VCaP (cell line): ENCODE results near the gene CAPN5.

Experiments
- H3K27ac ChIP-seq: fragments of 450-650 bp; 2 replicates; pipeline ENCODE4 v1.5.1; 2017
- TF ChIP-seq, protein P1 (sequence below): fragments of 450-650 bp; conservative IDR thresholded peaks from 2 replicates; pipeline ENCODE4 v1.5.1; 2017; ENCODE audit warnings: mild to moderate bottlenecking, moderate library complexity

The CAPN5 gene

DNA sequence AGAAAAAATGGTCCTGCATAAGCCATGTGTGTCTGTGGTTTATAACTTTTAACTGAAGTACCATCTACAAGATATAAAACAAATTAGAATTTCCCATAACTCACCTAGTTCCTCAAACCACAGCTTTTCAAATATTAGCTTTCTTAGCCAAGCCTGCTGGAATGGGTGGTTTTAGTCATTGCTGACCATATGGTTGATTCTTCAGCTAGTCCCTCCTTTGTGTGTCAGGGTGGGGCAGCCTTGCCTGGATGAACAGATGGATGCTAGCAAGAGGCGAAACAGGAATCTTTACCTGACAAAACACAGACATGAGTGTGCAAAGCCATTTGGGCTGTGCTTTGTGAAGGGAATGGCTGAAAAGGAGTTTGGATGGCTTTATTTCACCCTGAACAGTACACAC lies 39.5 kb upstream of the CAPN5 start:
- H3K27ac ChIP-seq: no peak overlapping the region
- TF ChIP-seq, protein P1, sequence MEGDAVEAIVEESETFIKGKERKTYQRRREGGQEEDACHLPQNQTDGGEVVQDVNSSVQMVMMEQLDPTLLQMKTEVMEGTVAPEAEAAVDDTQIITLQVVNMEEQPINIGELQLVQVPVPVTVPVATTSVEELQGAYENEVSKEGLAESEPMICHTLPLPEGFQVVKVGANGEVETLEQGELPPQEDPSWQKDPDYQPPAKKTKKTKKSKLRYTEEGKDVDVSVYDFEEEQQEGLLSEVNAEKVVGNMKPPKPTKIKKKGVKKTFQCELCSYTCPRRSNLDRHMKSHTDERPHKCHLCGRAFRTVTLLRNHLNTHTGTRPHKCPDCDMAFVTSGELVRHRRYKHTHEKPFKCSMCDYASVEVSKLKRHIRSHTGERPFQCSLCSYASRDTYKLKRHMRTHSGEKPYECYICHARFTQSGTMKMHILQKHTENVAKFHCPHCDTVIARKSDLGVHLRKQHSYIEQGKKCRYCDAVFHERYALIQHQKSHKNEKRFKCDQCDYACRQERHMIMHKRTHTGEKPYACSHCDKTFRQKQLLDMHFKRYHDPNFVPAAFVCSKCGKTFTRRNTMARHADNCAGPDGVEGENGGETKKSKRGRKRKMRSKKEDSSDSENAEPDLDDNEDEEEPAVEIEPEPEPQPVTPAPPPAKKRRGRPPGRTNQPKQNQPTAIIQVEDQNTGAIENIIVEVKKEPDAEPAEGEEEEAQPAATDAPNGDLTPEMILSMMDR: no peak

DNA sequence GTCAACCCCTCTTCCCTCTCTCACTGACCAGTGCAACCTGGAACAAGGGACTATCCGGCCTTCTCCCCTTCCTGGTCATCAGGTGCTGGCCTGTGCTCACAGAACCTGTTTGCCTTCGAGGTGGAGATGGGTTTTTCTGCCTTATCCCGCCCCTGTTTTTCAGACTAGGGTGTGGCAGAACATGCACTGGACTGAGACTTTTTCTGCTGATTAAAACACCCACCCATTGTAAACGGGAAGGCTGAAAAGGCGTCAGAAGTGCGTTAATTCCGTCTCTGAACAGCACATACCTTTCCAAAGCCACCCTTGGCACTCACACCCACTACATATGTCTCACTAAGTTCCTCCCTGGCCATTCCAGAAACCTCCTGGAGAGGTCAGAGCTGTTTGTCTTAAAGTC lies 36.9 kb upstream of the CAPN5 start:
- TF ChIP-seq, protein P1: no peak
- no peak overlapping the region for H3K27ac ChIP-seq

DNA sequence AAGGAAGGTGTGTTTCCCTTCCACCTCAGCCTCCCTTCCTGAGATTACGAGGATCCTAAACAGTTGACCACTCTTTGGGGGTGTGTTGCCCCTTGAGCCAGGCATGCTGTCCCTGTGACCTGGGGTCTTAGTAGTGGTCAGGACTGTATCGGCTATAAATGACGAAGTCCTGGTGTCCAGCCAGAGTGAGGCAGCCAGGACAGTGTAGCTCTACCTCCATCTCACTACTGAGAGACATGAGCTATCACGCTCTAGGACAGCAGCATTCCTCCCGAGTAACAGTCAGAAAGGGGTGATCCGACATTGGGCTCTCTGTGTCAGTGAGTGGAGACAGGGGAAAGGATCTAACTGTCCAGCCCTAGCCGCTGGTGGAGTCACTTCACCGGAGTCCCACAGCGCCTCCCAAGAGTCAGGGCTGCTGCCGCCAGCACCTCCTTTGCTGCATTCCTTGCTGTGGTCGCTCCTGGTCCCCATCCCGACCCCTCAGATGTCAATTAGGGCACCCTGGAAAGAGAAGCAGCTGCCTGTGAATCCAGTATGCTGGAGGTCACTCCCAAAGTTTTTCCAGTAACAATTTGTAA lies 35.8 kb upstream of the CAPN5 start:
- TF ChIP-seq, protein P1: no peak
- no peak overlapping the region for H3K27ac ChIP-seq

DNA sequence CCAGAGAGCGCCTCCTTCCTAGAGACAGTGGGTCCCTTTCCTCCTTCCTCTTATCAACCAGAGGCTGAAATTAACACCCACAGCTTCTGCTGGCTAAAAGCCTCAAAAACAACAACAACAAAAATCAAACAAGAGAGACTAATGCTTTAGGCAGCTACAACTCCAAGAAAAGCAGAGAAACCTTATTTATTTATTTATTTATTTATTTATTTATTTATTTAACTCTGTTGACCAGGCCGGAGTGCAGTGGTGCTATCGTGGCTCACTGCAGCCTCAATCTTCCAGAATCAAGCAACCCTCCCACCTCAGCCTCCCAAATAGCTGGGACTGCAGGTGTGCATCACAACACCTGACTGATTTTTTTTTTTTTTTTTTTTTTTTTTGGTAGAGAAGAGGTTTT lies 35.2 kb upstream of the CAPN5 start:
- no peak overlapping the region for H3K27ac ChIP-seq
- TF ChIP-seq, protein P1: no peak

DNA sequence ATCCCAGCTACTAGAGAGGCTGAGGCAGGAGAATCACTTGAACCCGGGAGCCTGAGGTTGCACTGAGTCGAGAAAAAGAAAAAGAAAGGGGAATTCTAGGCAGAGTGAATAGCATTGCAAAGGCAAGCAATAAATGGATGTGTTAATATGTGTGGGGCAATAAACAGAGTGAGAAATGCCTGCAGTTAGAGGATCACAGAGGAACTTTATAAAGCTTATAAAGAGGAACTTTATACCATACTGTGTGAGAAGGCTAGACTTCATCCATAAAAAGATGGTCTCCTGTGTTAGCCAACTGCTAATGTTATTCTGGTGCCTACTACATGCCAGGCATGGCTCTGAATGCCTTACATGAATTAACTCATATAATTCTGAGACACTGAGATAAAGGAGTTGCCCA lies 31.7 kb upstream of the CAPN5 start:
- TF ChIP-seq, protein P1: no peak
- H3K27ac ChIP-seq: peak overlapping the region; percentile 69

DNA sequence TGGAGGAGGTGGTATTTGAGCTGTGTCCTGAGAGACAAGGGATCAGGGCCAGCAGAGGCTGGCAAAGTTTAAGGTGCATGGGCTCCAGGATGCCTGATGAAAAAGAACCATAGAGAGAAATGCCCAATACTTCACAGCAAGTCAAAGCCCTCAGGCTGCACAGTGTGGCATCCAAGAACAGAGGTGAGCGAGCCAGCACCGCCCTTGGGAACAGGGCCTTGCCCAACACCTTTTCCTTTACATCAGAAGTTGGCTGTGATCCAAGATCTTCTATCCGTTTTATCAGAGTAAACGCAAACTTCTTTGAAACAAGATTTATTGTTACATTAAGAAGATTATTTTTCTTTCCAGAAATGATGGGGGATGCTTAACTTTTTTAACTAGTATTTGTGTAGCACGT lies 31.2 kb upstream of the CAPN5 start:
- peak overlapping the region; percentile 69 for H3K27ac ChIP-seq
- TF ChIP-seq, protein P1: no peak

DNA sequence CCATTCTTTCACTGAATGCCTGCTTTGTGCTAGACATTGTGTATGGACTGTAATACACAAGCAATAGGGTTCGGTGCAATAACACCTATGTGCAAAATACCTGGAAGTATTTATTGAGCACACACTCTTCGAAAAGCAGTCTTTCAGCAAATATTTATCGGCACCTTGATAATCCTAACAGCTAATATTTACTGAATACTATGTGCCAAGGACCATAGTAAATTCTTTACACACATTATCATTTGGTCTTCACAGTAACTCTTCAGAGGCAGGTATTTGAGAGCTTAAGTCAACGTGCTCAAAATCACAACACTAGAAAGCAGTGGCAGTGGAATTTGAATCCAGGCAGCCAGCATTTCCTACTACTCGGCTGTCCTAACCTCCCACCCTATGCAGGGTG lies 30.4 kb upstream of the CAPN5 start:
- peak overlapping the region; percentile 69 for H3K27ac ChIP-seq
- TF ChIP-seq, protein P1: no peak
